Smooth muscle cell (in vitro differentiated cells): ENCODE results near the gene THAP4. TPM values are rescaled to one million over a fixed set of nuclear protein-coding genes. Genes with fewer than 3 reads are reported as not detected.

Experiments used
- DNase-seq: peaks from one replicate; lab custom pipeline; 2025; ENCODE audit not compliant: unreplicated experiment; lab: John Stamatoyannopoulos, UW
- H2AFZ ChIP-seq: fragments of 200-600 bp; sonication (generic); 2 replicates; pipeline ENCODE4 v1.6.0; 2016; ENCODE audit warnings: antibody characterized with exemption, low read depth, mild to moderate bottlenecking
- H3F3A ChIP-seq: fragments of 200-600 bp; sonication (generic); 2 replicates; pipeline ENCODE4 v1.6.0; 2017; ENCODE audit warnings: antibody characterized with exemption, low read depth
- H3K27ac ChIP-seq: fragments of 200-600 bp; sonication (generic); 2 replicates; pipeline ENCODE4 v1.5.1; 2016; ENCODE audit warnings: low read depth, mild to moderate bottlenecking
- H3K27me3 ChIP-seq: fragments of 200-600 bp; sonication (generic); 2 replicates; pipeline ENCODE4 v1.6.1; 2016; ENCODE audit warnings: low read depth, mild to moderate bottlenecking
- H3K36me3 ChIP-seq: fragments of 200-600 bp; sonication (generic); 2 replicates; pipeline ENCODE4 v1.5.1; 2016; ENCODE audit warnings: low read depth
- H3K4me1 ChIP-seq: fragments of 200-600 bp; sonication (generic); 2 replicates; pipeline ENCODE4 v1.5.1; 2016; ENCODE audit warnings: low read depth
- H3K4me2 ChIP-seq: fragments of 200-600 bp; sonication (generic); 2 replicates; pipeline ENCODE4 v1.6.0; 2016; ENCODE audit warnings: mild to moderate bottlenecking
- H3K4me3 ChIP-seq: fragments of 200-600 bp; sonication (generic); 2 replicates; pipeline ENCODE4 v1.5.1; 2016; ENCODE audit warnings: mild to moderate bottlenecking
- H3K79me2 ChIP-seq: fragments of 200-600 bp; sonication (generic); 2 replicates; pipeline ENCODE4 v1.6.0; 2016; ENCODE audit warnings: low read depth, mild to moderate bottlenecking
- H3K9ac ChIP-seq: fragments of 200-600 bp; sonication (generic); 2 replicates; pipeline ENCODE4 v1.6.0; 2016; ENCODE audit warnings: low read depth
- H3K9me3 ChIP-seq: fragments of 200-600 bp; sonication (generic); replicated peaks from 2 replicates; pipeline ENCODE4 v1.5.1; 2016; ENCODE audit warnings: low read depth
- H4K20me1 ChIP-seq: fragments of 200-600 bp; sonication (generic); 2 replicates; pipeline ENCODE4 v1.6.0; 2016; ENCODE audit warnings: low read depth
- WGBS: methylation state at CpG from one replicate; pipeline ENCODE4 v1.1.7; 2016; ENCODE audit warnings: low lambda C conversion rate; 5-methylcytosine and 5-hydroxymethylcytosine counted together
- polyA plus RNA-seq: library from polyadenylated mRNA; unstranded; fragments of >200 nt; fragmentation: Nextera tagmentation; extraction: Ambion mirVana; gene quantifications from 2 replicates; pipeline ENCODE4 v1.2.1, GENCODE V29; 2016
- small RNA-seq: library from RNA; depleted of rRNA; stranded (forward); fragments of <200 nt; gene quantifications from one replicate; pipeline ENCODE3, GENCODE V24; 2014
- total RNA-seq: library from RNA; depleted of rRNA; stranded (reverse); fragments of >200 nt; gene quantifications from 2 replicates; pipeline ENCODE4 v1.2.3, GENCODE V29; 2014
- TF ChIP-seq, protein P1 (sequence below): fragments of 200-600 bp; sonication (generic); IDR thresholded peaks from 2 replicates; pipeline ENCODE4 v1.5.1; 2017; ENCODE audit warnings: borderline replicate concordance, mild to moderate bottlenecking, antibody characterized with exemption; ENCODE audit not compliant: insufficient read depth, poor library complexity, severe bottlenecking

Gene THAP4
- total and polyA plus RNA-seq, 2 experiments from 2014 or later: 23.1 to 38.8 TPM

DNA sequence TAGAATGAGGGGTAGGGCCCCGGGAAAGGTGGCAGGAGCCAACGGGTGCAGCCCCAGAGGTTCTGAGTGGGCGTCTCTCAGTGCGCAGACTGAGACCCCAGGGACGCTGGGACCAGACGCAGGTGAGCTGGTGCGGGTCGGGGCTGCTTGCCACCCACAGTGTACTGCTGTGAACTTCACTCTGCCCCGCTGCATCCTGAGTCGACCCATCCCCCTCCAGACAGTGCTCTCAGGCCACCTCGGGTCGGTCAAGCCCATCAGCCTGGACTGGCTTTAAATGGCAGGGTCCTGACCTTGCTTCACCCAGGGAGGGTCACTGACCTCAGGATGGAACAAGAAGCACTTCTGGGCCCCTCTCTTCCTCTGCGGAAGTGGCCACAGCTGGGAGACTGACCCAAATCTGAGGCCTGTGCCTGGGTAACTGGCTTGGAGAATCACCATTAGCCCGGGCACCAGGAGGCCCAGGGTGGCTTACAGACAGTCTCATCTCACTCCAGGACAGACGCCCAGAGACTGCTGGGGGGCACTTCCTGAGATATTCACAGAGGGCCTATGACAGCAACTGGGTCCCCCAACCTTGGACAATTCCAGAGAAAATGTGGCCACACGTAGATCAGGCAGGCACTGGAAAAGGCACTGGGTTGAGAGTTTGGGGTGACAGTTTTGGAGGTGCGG lies 102.1 kb downstream of the THAP4 start:
- H3K27ac ChIP-seq: no peak overlapping the region
- H3K36me3 ChIP-seq: no peaks in the 10 kb centered on the region
- H4K20me1 ChIP-seq: no peaks in the 10 kb centered on the region
- DNase-seq: no peak
- no peak overlapping the region for H3K9ac ChIP-seq
- no peak overlapping the region for H3K4me3 ChIP-seq
- H3K4me1 ChIP-seq: no peaks in the 10 kb centered on the region
- H3F3A ChIP-seq: no peaks in the 10 kb centered on the region
- H3K9me3 ChIP-seq: no peaks in the 10 kb centered on the region
- no peaks in the 10 kb centered on the region for H3K27me3 ChIP-seq
- no peak overlapping the region for H2AFZ ChIP-seq
- H3K4me2 ChIP-seq: no peak overlapping the region
- no peaks in the 10 kb centered on the region for H3K79me2 ChIP-seq
- TF ChIP-seq, protein P1, sequence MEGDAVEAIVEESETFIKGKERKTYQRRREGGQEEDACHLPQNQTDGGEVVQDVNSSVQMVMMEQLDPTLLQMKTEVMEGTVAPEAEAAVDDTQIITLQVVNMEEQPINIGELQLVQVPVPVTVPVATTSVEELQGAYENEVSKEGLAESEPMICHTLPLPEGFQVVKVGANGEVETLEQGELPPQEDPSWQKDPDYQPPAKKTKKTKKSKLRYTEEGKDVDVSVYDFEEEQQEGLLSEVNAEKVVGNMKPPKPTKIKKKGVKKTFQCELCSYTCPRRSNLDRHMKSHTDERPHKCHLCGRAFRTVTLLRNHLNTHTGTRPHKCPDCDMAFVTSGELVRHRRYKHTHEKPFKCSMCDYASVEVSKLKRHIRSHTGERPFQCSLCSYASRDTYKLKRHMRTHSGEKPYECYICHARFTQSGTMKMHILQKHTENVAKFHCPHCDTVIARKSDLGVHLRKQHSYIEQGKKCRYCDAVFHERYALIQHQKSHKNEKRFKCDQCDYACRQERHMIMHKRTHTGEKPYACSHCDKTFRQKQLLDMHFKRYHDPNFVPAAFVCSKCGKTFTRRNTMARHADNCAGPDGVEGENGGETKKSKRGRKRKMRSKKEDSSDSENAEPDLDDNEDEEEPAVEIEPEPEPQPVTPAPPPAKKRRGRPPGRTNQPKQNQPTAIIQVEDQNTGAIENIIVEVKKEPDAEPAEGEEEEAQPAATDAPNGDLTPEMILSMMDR: no peak
- 92% methylated on average over 17 of the region's 17 CpGs for WGBS

Small RNA genes lying within 50 kb of the gene (small RNA-seq; reads per million reads assigned to genes)
- gene RNA5SP122: 0.08 reads per million

Other genes with a start within 250 kb of the THAP4 start
- 202 and 212 TPM in 2 replicates for gene STK25, start 128.6 kb downstream of the THAP4 start, total RNA-seq
- 200 and 201 TPM in 2 replicates for gene STK25, start 128.6 kb downstream of the THAP4 start, polyA plus RNA-seq
- 33.5 and 34.9 TPM in 2 replicates for gene BOK, start 78.4 kb downstream of the THAP4 start, total RNA-seq
- gene BOK, start 78.4 kb downstream of the THAP4 start, polyA plus RNA-seq: 40.8 and 50.7 TPM in 2 replicates
- 60.4 and 70.3 TPM in 2 replicates for gene ATG4B, start 535 bp upstream of the THAP4 start, total RNA-seq
- gene ATG4B, start 535 bp upstream of the THAP4 start, polyA plus RNA-seq: 91.3 and 96.4 TPM in 2 replicates
- 22.2 TPM in 2 replicates for gene DTYMK, start 49.7 kb upstream of the THAP4 start, total RNA-seq
- 58.9 and 65.8 TPM in 2 replicates for gene DTYMK, start 49.7 kb upstream of the THAP4 start, polyA plus RNA-seq
- gene ING5, start 64.9 kb upstream of the THAP4 start, total RNA-seq: 6.7 and 35.0 TPM in 2 replicates
- gene ING5, start 64.9 kb upstream of the THAP4 start, polyA plus RNA-seq: 10.6 and 15.2 TPM in 2 replicates
- 3.7 and 7.0 TPM in 2 replicates for gene D2HGDH, start 97.5 kb upstream of the THAP4 start, total RNA-seq
- gene D2HGDH, start 97.5 kb upstream of the THAP4 start, polyA plus RNA-seq: 18.7 and 20.7 TPM in 2 replicates
- not detected in 2 replicates for gene GAL3ST2, start 139.7 kb upstream of the THAP4 start, total RNA-seq
- 0.34 TPM in 2 replicates for gene GAL3ST2, start 139.7 kb upstream of the THAP4 start, polyA plus RNA-seq
- not detected in 2 replicates for gene NEU4, start 172.0 kb upstream of the THAP4 start, total RNA-seq
- gene NEU4, start 172.0 kb upstream of the THAP4 start, polyA plus RNA-seq: 0.10 TPM in 1 of 2 replicates, not detected in the other
- not detected in 2 replicates for gene PDCD1, start 221.7 kb upstream of the THAP4 start, total RNA-seq
- 0.12 TPM in 1 of 2 replicates, not detected in the other for gene PDCD1, start 221.7 kb upstream of the THAP4 start, polyA plus RNA-seq
- gene RTP5, start 232.6 kb upstream of the THAP4 start, total RNA-seq: not detected in 2 replicates
- not detected in 2 replicates for gene RTP5, start 232.6 kb upstream of the THAP4 start, polyA plus RNA-seq